Activated T-helper 17 cell treated with anti-CD3 and anti-CD28 coated beads, Interleukin-2, amount 50 U/mL, for 72 hours (primary cell): ENCODE data around the gene PLEKHB1. TPM values are rescaled to one million over a fixed set of nuclear protein-coding genes. Genes with fewer than 3 reads are reported as not detected.
A peak's percentile ranks its signal among the peaks of the same experiment; 100 is the strongest.

Experiments
- ATAC-seq: fragments of 150-1000 bp; cut with Tn5 transposase; replicated peaks from 2 replicates; pipeline ENCODE4 v1.10.0; 2021; ENCODE audit warnings: mild to moderate bottlenecking, moderate library complexity
- H3K27ac Mint-ChIP-seq: one replicate; pipeline ENCODE4 v1.8.0; 2022; ENCODE audit warnings: mixed read lengths
- H3K27me3 Mint-ChIP-seq: one replicate; pipeline ENCODE4 v1.8.0; 2022; ENCODE audit warnings: mixed read lengths
- H3K36me3 Mint-ChIP-seq: one replicate; pipeline ENCODE4 v1.8.0; 2022; ENCODE audit warnings: low read depth, mild to moderate bottlenecking, mixed read lengths
- H3K4me1 Mint-ChIP-seq: one replicate; pipeline ENCODE4 v1.8.0; 2022; ENCODE audit warnings: mixed read lengths
- H3K4me3 Mint-ChIP-seq: one replicate; pipeline ENCODE4 v1.8.0; 2022; ENCODE audit warnings: mild to moderate bottlenecking, mixed read lengths
- H3K9me3 Mint-ChIP-seq: one replicate; pipeline ENCODE4 v1.8.0; 2022; ENCODE audit warnings: mixed read lengths
- total RNA-seq, 2 donors: library from RNA; stranded (reverse); gene quantifications; one replicate each; pipeline ENCODE4 v1.2.3, GENCODE V29; 2022

PLEKHB1 gene
- total RNA-seq, 2 donors from 2014 or later = 9.7 to 11.9 TPM

GRCh38 chr11:73636249-73636648, 10.1 kb upstream of the PLEKHB1 start:
- Mint-ChIP-seq H3K27ac (no peak overlapping the region), H3K27me3 (no peaks in the 10 kb centered on the region), H3K4me3 (no peak overlapping the region), H3K4me1 (no peaks in the 10 kb centered on the region), H3K9me3 (no peaks in the 10 kb centered on the region), H3K36me3 (no peaks in the 10 kb centered on the region)
- no peak for ATAC-seq

- ATAC-seq = no peak
- H3K4me3 Mint-ChIP-seq = no peak overlapping the region
- H3K27me3 Mint-ChIP-seq = no peaks in the 10 kb centered on the region
- H3K27ac Mint-ChIP-seq = no peak overlapping the region
- no peaks in the 10 kb centered on the region for H3K9me3 Mint-ChIP-seq
- no peaks in the 10 kb centered on the region for H3K36me3 Mint-ChIP-seq
- H3K4me1 Mint-ChIP-seq = no peaks in the 10 kb centered on the region
Measured at GRCh38 chr11:73637012-73637411, 9.4 kb upstream of the PLEKHB1 start.

GRCh38 chr11:73640592-73640991, 5.8 kb upstream of the PLEKHB1 start:
- H3K36me3 Mint-ChIP-seq = no peaks in the 10 kb centered on the region
- no peak for ATAC-seq
- H3K27me3 Mint-ChIP-seq = no peaks in the 10 kb centered on the region
- H3K4me1 Mint-ChIP-seq = no peaks in the 10 kb centered on the region
- H3K4me3 Mint-ChIP-seq = no peak overlapping the region
- no peaks in the 10 kb centered on the region for H3K9me3 Mint-ChIP-seq
- no peak overlapping the region for H3K27ac Mint-ChIP-seq

- Mint-ChIP-seq H3K27ac (no peak overlapping the region), H3K9me3 (no peaks in the 10 kb centered on the region), H3K4me1 (peaks cover under 1% of the 10 kb centered on the region), H3K4me3 (no peak overlapping the region), H3K27me3 (no peaks in the 10 kb centered on the region), H3K36me3 (no peaks in the 10 kb centered on the region)
- no peak for ATAC-seq
Measured at GRCh38 chr11:73641668-73642067, 4.7 kb upstream of the PLEKHB1 start.

- H3K36me3 Mint-ChIP-seq = no peaks in the 10 kb centered on the region
- peaks cover 5% of the 10 kb centered on the region for H3K4me1 Mint-ChIP-seq
- no peaks in the 10 kb centered on the region for H3K27me3 Mint-ChIP-seq
- H3K9me3 Mint-ChIP-seq = no peaks in the 10 kb centered on the region
- H3K27ac Mint-ChIP-seq = no peak overlapping the region
- ATAC-seq = no peak
- no peak overlapping the region for H3K4me3 Mint-ChIP-seq
Measured at GRCh38 chr11:73645121-73645969, 1.0 kb upstream of the PLEKHB1 start.

GRCh38 chr11:73647459-73648100, 1.2 kb downstream of the PLEKHB1 start:
- Mint-ChIP-seq H3K27ac (peak overlapping the region; percentile 15), H3K27me3 (no peaks in the 10 kb centered on the region), H3K36me3 (no peaks in the 10 kb centered on the region), H3K4me3 (peak overlapping the region; percentile 74), H3K9me3 (no peaks in the 10 kb centered on the region), H3K4me1 (peaks cover 5% of the 10 kb centered on the region)
- ATAC-seq = peak; percentile 100

GRCh38 chr11:73648121-73648520, 1.7 kb downstream of the PLEKHB1 start:
- Mint-ChIP-seq H3K27ac (no peak overlapping the region), H3K4me3 (peak overlapping the region; percentile 74), H3K4me1 (peaks cover 5% of the 10 kb centered on the region), H3K9me3 (no peaks in the 10 kb centered on the region), H3K27me3 (no peaks in the 10 kb centered on the region), H3K36me3 (no peaks in the 10 kb centered on the region)
- ATAC-seq = no peak

- no peak overlapping the region for H3K27ac Mint-ChIP-seq
- no peaks in the 10 kb centered on the region for H3K36me3 Mint-ChIP-seq
- peaks cover 5% of the 10 kb centered on the region for H3K4me1 Mint-ChIP-seq
- no peaks in the 10 kb centered on the region for H3K9me3 Mint-ChIP-seq
- ATAC-seq = no peak
- no peaks in the 10 kb centered on the region for H3K27me3 Mint-ChIP-seq
- H3K4me3 Mint-ChIP-seq = peak overlapping the region; percentile 74
Measured at GRCh38 chr11:73648571-73649046, 2.2 kb downstream of the PLEKHB1 start.

GRCh38 chr11:73649206-73649605, 2.8 kb downstream of the PLEKHB1 start:
- H3K9me3 Mint-ChIP-seq = no peaks in the 10 kb centered on the region
- no peak overlapping the region for H3K4me3 Mint-ChIP-seq
- H3K27me3 Mint-ChIP-seq = no peaks in the 10 kb centered on the region
- no peak overlapping the region for H3K27ac Mint-ChIP-seq
- ATAC-seq = no peak
- H3K36me3 Mint-ChIP-seq = no peaks in the 10 kb centered on the region
- peaks cover 5% of the 10 kb centered on the region for H3K4me1 Mint-ChIP-seq

- Mint-ChIP-seq H3K27ac (no peak overlapping the region), H3K36me3 (no peaks in the 10 kb centered on the region), H3K4me1 (peaks cover 5% of the 10 kb centered on the region), H3K27me3 (no peaks in the 10 kb centered on the region), H3K4me3 (no peak overlapping the region), H3K9me3 (no peaks in the 10 kb centered on the region)
- no peak for ATAC-seq
Measured at GRCh38 chr11:73650400-73650799, 4.0 kb downstream of the PLEKHB1 start.

- no peak for ATAC-seq
- H3K4me1 Mint-ChIP-seq = peaks cover 5% of the 10 kb centered on the region
- no peaks in the 10 kb centered on the region for H3K36me3 Mint-ChIP-seq
- H3K27ac Mint-ChIP-seq = no peak overlapping the region
- H3K27me3 Mint-ChIP-seq = no peaks in the 10 kb centered on the region
- H3K9me3 Mint-ChIP-seq = no peaks in the 10 kb centered on the region
- H3K4me3 Mint-ChIP-seq = no peak overlapping the region
Measured at GRCh38 chr11:73651252-73651651, 4.9 kb downstream of the PLEKHB1 start.

- no peak overlapping the region for H3K4me3 Mint-ChIP-seq
- no peaks in the 10 kb centered on the region for H3K36me3 Mint-ChIP-seq
- peaks cover 5% of the 10 kb centered on the region for H3K4me1 Mint-ChIP-seq
- no peaks in the 10 kb centered on the region for H3K27me3 Mint-ChIP-seq
- no peak overlapping the region for H3K27ac Mint-ChIP-seq
- no peak for ATAC-seq
- H3K9me3 Mint-ChIP-seq = no peaks in the 10 kb centered on the region
Measured at GRCh38 chr11:73651661-73652045, 5.3 kb downstream of the PLEKHB1 start.

GRCh38 chr11:73652046-73652730, 5.8 kb downstream of the PLEKHB1 start:
- Mint-ChIP-seq H3K36me3 (no peaks in the 10 kb centered on the region), H3K27me3 (no peaks in the 10 kb centered on the region), H3K27ac (no peak overlapping the region), H3K9me3 (no peaks in the 10 kb centered on the region), H3K4me3 (no peak overlapping the region), H3K4me1 (no peaks in the 10 kb centered on the region)
- no peak for ATAC-seq

GRCh38 chr11:73652856-73653559, 6.6 kb downstream of the PLEKHB1 start:
- no peaks in the 10 kb centered on the region for H3K4me1 Mint-ChIP-seq
- H3K36me3 Mint-ChIP-seq = no peaks in the 10 kb centered on the region
- H3K27ac Mint-ChIP-seq = peak overlapping the region; percentile 35
- H3K9me3 Mint-ChIP-seq = no peaks in the 10 kb centered on the region
- no peak overlapping the region for H3K4me3 Mint-ChIP-seq
- no peak for ATAC-seq
- H3K27me3 Mint-ChIP-seq = no peaks in the 10 kb centered on the region
